ENCODE measurements around the gene ADAM30.

- TF ChIP-seq EZH2 (IDR thresholded peaks at IDR 0.05; ENCODE audit: insufficient read depth, poor library complexity, severe bottlenecking) (no peak), EZH2phosphoT487 (IDR thresholded peaks at IDR 0.05; ENCODE audit: insufficient read depth, low read depth) (no peak)
These were observed 7.1 kb upstream of the ADAM30 start for GRCh38 chr1:119903443-119903835.

Measured in GM23248 (cell line).